ENCODE results near the gene PRKAR1B.

GRCh38 chr7:673681-674453, 53.2 kb downstream of the PRKAR1B start:
- TF ChIP-seq CTCF (IDR thresholded peaks at IDR 0.05; ENCODE audit: insufficient read depth, low read depth, low read length) (no peak), EZH2 (IDR thresholded peaks at IDR 0.05; ENCODE audit: insufficient read depth, low read length) (no peak)

All from astrocyte (in vitro differentiated cells and primary cell).